Natural killer cell (primary cell): Measurements from ENCODE around the gene METTL3. TPM values are rescaled to one million over a fixed set of nuclear protein-coding genes. Genes with fewer than 3 reads are reported as not detected.

ENCODE experiments used
- ATAC-seq, 3 donors: fragments of 150-1000 bp in 2 of 3; fragments of 200-7000 bp in 1 of 3; cut with Tn5 transposase; 1 replicate in 1 of 3; 2 replicates in 2 of 3; pipeline ENCODE4 v1.10.0; 2021; ENCODE audit warnings: mild to moderate bottlenecking in 2 of 3, moderate library complexity in 2 of 3
- DNase-seq, 2 donors: peaks; one replicate each; pipeline versions ENCODE4 v3.0.0 to v3.0.0-alpha.2; 2013 to 2021; ENCODE audit warnings: mixed read lengths in 1 of 2
- H3K27ac ChIP-seq: one replicate; pipeline ENCODE4 v1.5.1; 2013; ENCODE audit warnings: mild to moderate bottlenecking, low read length
- H3K27me3 ChIP-seq: one replicate; pipeline ENCODE4 v1.6.1; 2013; ENCODE audit warnings: low read length; ENCODE audit not compliant: control insufficient read depth, insufficient read depth
- H3K36me3 ChIP-seq: one replicate; pipeline ENCODE4 v1.6.1; 2013; ENCODE audit warnings: low read length; ENCODE audit not compliant: control insufficient read depth, insufficient read depth
- H3K4me1 ChIP-seq: one replicate; pipeline ENCODE4 v1.6.1; 2013; ENCODE audit warnings: low read length; ENCODE audit not compliant: control insufficient read depth, insufficient read depth
- H3K4me3 ChIP-seq: one replicate; pipeline ENCODE4 v1.5.1; 2013; ENCODE audit warnings: low read length
- H3K9me3 ChIP-seq: one replicate; pipeline ENCODE4 v1.6.1; 2013; ENCODE audit warnings: low read length; ENCODE audit not compliant: control insufficient read depth, insufficient read depth
- H3K27ac Mint-ChIP-seq, 2 donors: one replicate each; pipeline ENCODE4 v1.8.0; 2022; ENCODE audit warnings: mild to moderate bottlenecking in 2 of 2, mixed read lengths in 2 of 2, moderate library complexity in 1 of 2
- H3K27me3 Mint-ChIP-seq, 2 donors: one replicate each; pipeline ENCODE4 v1.8.0; 2022; ENCODE audit warnings: low read depth in 2 of 2, mixed read lengths in 2 of 2
- H3K36me3 Mint-ChIP-seq: one replicate; pipeline ENCODE4 v1.8.0; 2022; ENCODE audit warnings: mixed read lengths
- H3K4me1 Mint-ChIP-seq, 2 donors: one replicate each; pipeline ENCODE4 v1.8.0; 2022; ENCODE audit warnings: mixed read lengths in 2 of 2
- H3K4me3 Mint-ChIP-seq: one replicate; pipeline ENCODE4 v1.8.0; 2022; ENCODE audit warnings: mild to moderate bottlenecking, moderate library complexity, mixed read lengths
- H3K9me3 Mint-ChIP-seq, 2 donors: one replicate each; pipeline ENCODE4 v1.8.0; 2022; ENCODE audit warnings: mixed read lengths in 2 of 2
- CTCF ChIP-seq: fragments of 200-600 bp; IDR thresholded peaks from one replicate; pipeline ENCODE4 v1.8.0; 2022; ENCODE audit warnings: antibody characterized with exemption
- WGBS: methylation state at CpG from one replicate; pipeline ENCODE4 v1.1.7; 2013; ENCODE audit warnings: missing lambda C conversion rate; ENCODE audit not compliant: insufficient coverage; 5-methylcytosine and 5-hydroxymethylcytosine counted together
- intact Hi-C: fragments of 100-400 bp; cut with micrococcal nuclease; formaldehyde crosslinking; loops from one replicate; pipeline ENCODE4 v1.14.2; 2022
- total RNA-seq, 4 donors: library from RNA; stranded (reverse); fragments of 120-200 nt in 1 of 4; gene quantifications; one replicate each; pipeline versions ENCODE4 v1.2.3 to v1.2.4, GENCODE V29; 2013 to 2022

The METTL3 gene
- total RNA-seq, 3 donors from 2014 or later (not counting 1 experiment from before 2014, with no cell fraction given): 63.3 to 72.5 (median 68.3) TPM

- H3K9me3 ChIP-seq: no peaks in the 10 kb centered on the region
- no peaks in the 10 kb centered on the region for H3K4me1 Mint-ChIP-seq
- H3K4me3 Mint-ChIP-seq: no peak overlapping the region
- no peak overlapping the region for H3K4me3 ChIP-seq
- 88% methylated on average over 5 of the region's 7 CpGs for WGBS
- peaks cover 20 to 29% of the 10 kb centered on the region in 2 donors for H3K27me3 Mint-ChIP-seq
- no peak for DNase-seq
- H3K36me3 Mint-ChIP-seq: no peaks in the 10 kb centered on the region
- H3K27ac Mint-ChIP-seq: no peak overlapping the region
- H3K9me3 Mint-ChIP-seq: no peaks in the 10 kb centered on the region
- no peak for TF ChIP-seq CTCF
- peaks cover 12% of the 10 kb centered on the region for H3K27me3 ChIP-seq
- no peak for ATAC-seq
- no peaks in the 10 kb centered on the region for H3K4me1 ChIP-seq
- no peak overlapping the region for H3K27ac ChIP-seq
- intact Hi-C loops: no loop called here
- H3K36me3 ChIP-seq: no peaks in the 10 kb centered on the region
Measured at GRCh38 chr14:21543521-21543960, 32.4 kb upstream of the METTL3 start.

DNA sequence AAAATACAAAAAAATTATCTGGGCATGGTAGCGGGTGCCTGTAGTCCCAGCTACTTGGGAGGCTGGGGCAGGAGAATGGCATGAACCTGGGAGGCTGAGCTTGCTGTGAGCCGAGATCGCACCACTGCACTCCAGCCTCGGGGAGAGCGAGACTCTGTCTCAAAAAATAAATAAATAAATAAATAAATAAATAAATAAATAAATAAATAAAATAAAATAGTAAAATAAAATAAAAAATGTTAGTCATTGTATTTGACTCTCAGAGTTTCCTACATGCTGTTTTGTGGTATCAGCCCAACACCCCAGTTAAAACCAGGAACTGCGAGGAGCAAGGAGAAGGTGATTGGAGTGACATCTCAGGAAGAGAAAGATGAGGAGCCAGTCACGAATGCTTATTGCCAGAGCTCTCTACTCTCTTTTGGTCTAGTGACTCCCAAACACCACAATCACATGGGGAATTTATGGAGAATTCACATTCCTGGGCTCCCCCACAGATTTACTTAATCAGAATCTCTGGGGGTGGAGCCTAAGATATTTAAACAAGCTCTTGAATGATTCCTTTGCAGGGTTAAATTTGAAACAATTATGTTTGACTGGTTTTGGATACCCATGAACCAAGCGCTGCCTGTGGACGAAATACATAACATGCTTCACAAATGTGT lies 30.4 kb upstream of the METTL3 start:
- peaks cover 29 to 46% of the 10 kb centered on the region in 2 donors for H3K27me3 Mint-ChIP-seq
- no peaks in the 10 kb centered on the region for H3K36me3 Mint-ChIP-seq
- intact Hi-C loops: no loop called here

DNA sequence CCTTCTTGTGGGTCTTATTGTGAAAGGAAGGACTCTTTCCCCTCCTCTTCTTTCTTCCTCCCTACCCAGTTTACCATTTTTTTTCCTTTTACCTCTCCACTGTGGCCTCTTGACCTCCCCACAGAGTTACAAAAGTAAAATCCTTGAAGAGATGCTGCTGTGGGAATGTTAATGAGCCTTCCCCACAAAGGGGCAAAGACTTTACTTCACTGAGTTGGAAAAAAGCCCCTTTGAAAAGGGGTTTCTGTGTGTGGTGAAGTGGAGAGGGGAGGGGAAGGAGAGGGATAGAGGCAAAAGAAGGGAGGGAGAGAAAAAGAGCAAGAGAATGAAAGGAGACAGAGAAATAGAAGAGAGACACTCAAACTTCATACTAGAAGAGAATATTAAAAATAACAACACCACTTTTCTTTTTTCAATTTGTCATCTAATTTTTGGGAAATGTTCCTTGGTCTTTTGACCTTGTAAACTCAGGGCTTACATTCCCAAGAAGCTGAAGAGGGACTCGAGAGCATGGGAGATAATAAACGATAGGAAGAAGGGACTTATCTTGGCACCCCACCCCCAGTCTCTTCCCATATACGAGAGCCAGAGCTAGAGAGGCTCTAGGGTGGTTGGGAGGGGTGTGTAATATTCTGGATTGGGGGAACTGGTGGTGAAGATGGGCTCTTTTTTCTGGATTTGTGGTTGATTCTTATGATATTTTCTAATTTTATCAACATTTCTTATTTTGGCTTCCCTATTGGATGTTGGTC lies 28.2 kb upstream of the METTL3 start:
- H3K4me3 ChIP-seq: no peak overlapping the region
- Mint-ChIP-seq H3K27me3 (peaks cover 45 to 68% of the 10 kb centered on the region in 2 donors), H3K4me3 (no peak overlapping the region), H3K36me3 (no peaks in the 10 kb centered on the region), H3K27ac (no peak overlapping the region), H3K4me1 (peaks cover 0 to 6% of the 10 kb centered on the region in 2 donors), H3K9me3 (no peaks in the 10 kb centered on the region)
- H3K4me1 ChIP-seq: no peaks in the 10 kb centered on the region
- intact Hi-C loops: no loop called here
- H3K9me3 ChIP-seq: no peaks in the 10 kb centered on the region
- ATAC-seq (no peak), DNase-seq (no peak)
- H3K27me3 ChIP-seq: peaks cover 25% of the 10 kb centered on the region
- TF ChIP-seq CTCF: no peak
- H3K36me3 ChIP-seq: no peaks in the 10 kb centered on the region
- no peak overlapping the region for H3K27ac ChIP-seq
- WGBS: no CpG with 5 or more reads among the region's 3 CpGs

More for the DNA sequence above, 30.4 kb upstream of the METTL3 start:
- no peak overlapping the region for H3K4me3 Mint-ChIP-seq
- WGBS: 94% methylated on average over 5 of the region's 9 CpGs
- no peak for DNase-seq
- Histone ChIP-seq H3K9me3 (no peaks in the 10 kb centered on the region), H3K36me3 (no peaks in the 10 kb centered on the region), H3K4me3 (no peak overlapping the region), H3K27ac (no peak overlapping the region), H3K27me3 (peaks cover 22% of the 10 kb centered on the region), H3K4me1 (no peaks in the 10 kb centered on the region)
- H3K9me3 Mint-ChIP-seq: no peaks in the 10 kb centered on the region
- ATAC-seq: no peak
- no peak overlapping the region for H3K27ac Mint-ChIP-seq
- TF ChIP-seq CTCF: no peak
- peaks cover 0 to 6% of the 10 kb centered on the region in 2 donors for H3K4me1 Mint-ChIP-seq
